Psoas muscle (tissue), 8 donors: ENCODE measurements around the gene FAM187B. TPM values are rescaled to one million over a fixed set of nuclear protein-coding genes. Genes with fewer than 3 reads are reported as not detected.

ENCODE experiments used
- ATAC-seq, 4 donors: fragments of 200-7000 bp; cut with Tn5 transposase; one replicate each; pipeline ENCODE4 v1.9.1; 2020; ENCODE audit warnings: moderate library complexity in 3 of 4, mild to moderate bottlenecking in 2 of 4
- DNase-seq, 2 donors: peaks; one replicate each; pipeline ENCODE4 v3.0.0-alpha.2; 2020
- H3K27ac ChIP-seq: fragments of 200-600 bp; one replicate; pipeline ENCODE4 v1.8.0; 2022
- H3K27me3 ChIP-seq, 3 donors: fragments of 200-600 bp in 1 of 3; one replicate each; pipeline versions ENCODE4 v1.6.1 to v1.8.0; 2013 to 2022; ENCODE audit warnings: low read length in 2 of 3, mild to moderate bottlenecking in 2 of 3, moderate library complexity in 1 of 3; ENCODE audit not compliant: insufficient read depth in 3 of 3
- H3K36me3 ChIP-seq, 2 donors: fragments of 200-600 bp in 1 of 2; one replicate each; pipeline versions ENCODE4 v1.6.1 to v1.8.0; 2013 to 2022; ENCODE audit warnings: low read depth in 1 of 2, mild to moderate bottlenecking in 1 of 2, moderate library complexity in 1 of 2; ENCODE audit not compliant: insufficient read depth in 1 of 2
- H3K4me1 ChIP-seq: fragments of 200-600 bp; one replicate; pipeline ENCODE4 v1.8.0; 2022
- H3K4me3 ChIP-seq: fragments of 200-600 bp; one replicate; pipeline ENCODE4 v1.8.0; 2022; ENCODE audit warnings: mild to moderate bottlenecking
- H3K9me3 ChIP-seq: fragments of 200-600 bp; one replicate; pipeline ENCODE4 v1.8.0; 2022
- CTCF ChIP-seq: fragments of 200-600 bp; IDR thresholded peaks from one replicate; pipeline ENCODE4 v1.8.0; 2022; ENCODE audit warnings: antibody characterized with exemption
- WGBS, 3 donors: extraction: QIAGEN DNeasy Blood & Tissue Kit; methylation state at CpG; one replicate each; pipeline versions ENCODE4 v1.1.6 to v1.1.7; 2013; 5-methylcytosine and 5-hydroxymethylcytosine counted together
- intact Hi-C, 2 donors: fragments of 100-400 bp; cut with DNase I; formaldehyde crosslinking; loops; one replicate each; pipeline versions ENCODE4 v1.11.0 to v1.14.2; 2022
- polyA plus RNA-seq, 3 donors: library from polyadenylated mRNA; stranded (reverse); fragments of 200-250 nt; gene quantifications; one replicate each; pipeline ENCODE4 v1.2.3, GENCODE V29; 2013
- total RNA-seq, 4 donors: library from RNA; stranded (reverse); fragmentation: NEBNext Ultra II Directional in 2 of 4; extraction: Animal tissue kit (Norgen Biotek cat#: 25700) in 2 of 4; gene quantifications; one replicate each; pipeline versions ENCODE4 v1.2.1 to v1.2.4, GENCODE V29; 2021 to 2023
- donor health status: healthy with polysubstance abuse.
- donor health status: DM: no; HTN: no; CAD: no; lungs with moderate emphysema.
- donor health status: Bipolar disorder and iron deficiency.
- donor health status: healthy.
- donor health status: DM: yes; HTN: yes; CAD: no.
- donor health status: DM: no; HTN: no; CAD: no.
- donor health status: DM: no; HTN: no; CAD: no.
- donor health status: DM: yes; HTN: yes; CAD: no.

FAM187B gene
- total and polyA plus RNA-seq, 7 donors = 0.03 TPM; not detected in 6

GRCh38 chr19:35249848-35250711 lies 21.5 kb upstream of the FAM187B start:
- Histone ChIP-seq H3K27me3 (peaks cover 0 to 72% (median 8%) of the 10 kb centered on the region in 3 donors), H3K36me3 (no peaks in the 10 kb centered on the region), H3K4me3 (no peak overlapping the region), H3K4me1 (peaks cover 5% of the 10 kb centered on the region), H3K27ac (no peak overlapping the region), H3K9me3 (no peaks in the 10 kb centered on the region)
- ATAC-seq = no peak
- TF ChIP-seq CTCF = no peak
- no peak for DNase-seq
- WGBS, 3 donors = 74 to 82% (median 79%) methylated on average over 34 of the region's 34 CpGs
- intact Hi-C loops = no loop called here

- DNase-seq = no peak
Observed at GRCh38 chr19:35249146-35249847, 20.8 kb upstream of the FAM187B start.

GRCh38 chr19:35248310-35249145 lies 20.0 kb upstream of the FAM187B start, which contains the start of gene LSR:
Gene LSR, plus strand, starts transcription at chr19:35249002. Its CDS starts 21 bp downstream, at chr19:35249023.
- peak in 1 of 2 donors; percentile 47 for DNase-seq
- H3K9me3 ChIP-seq = no peaks in the 10 kb centered on the region
- 1% methylated on average over 62 to 69 of the region's 69 CpGs for WGBS, 3 donors
- ATAC-seq = peak in 3 of 4 donors; percentile 53 to 68 (median 67)
- intact Hi-C loops = no loop called here
- no peak within 1 kb of the TSS for H3K27ac ChIP-seq
- H3K4me3 ChIP-seq = peak within 1 kb of the TSS; percentile 59
- peaks cover 0 to 73% (median 8%) of the 10 kb centered on the region in 3 donors for H3K27me3 ChIP-seq
- no peak for TF ChIP-seq CTCF
- no peaks in the 10 kb centered on the region for H3K36me3 ChIP-seq
- peaks cover 5% of the 10 kb centered on the region for H3K4me1 ChIP-seq

More at GRCh38 chr19:35249146-35249847, 20.8 kb upstream of the FAM187B start:
- H3K36me3 ChIP-seq = no peaks in the 10 kb centered on the region
- peaks cover 0 to 70% (median 8%) of the 10 kb centered on the region in 3 donors for H3K27me3 ChIP-seq
- H3K27ac ChIP-seq = no peak overlapping the region
- no peak for ATAC-seq
- no peak for TF ChIP-seq CTCF
- intact Hi-C loops = no loop called here
- peak overlapping the region; percentile 59 for H3K4me3 ChIP-seq
- WGBS, 3 donors = 2 to 5% (median 5%) methylated on average over 33 to 39 of the region's 39 CpGs
- no peaks in the 10 kb centered on the region for H3K9me3 ChIP-seq
- peaks cover 5% of the 10 kb centered on the region for H3K4me1 ChIP-seq

GRCh38 chr19:35247526-35248309 lies 19.2 kb upstream of the FAM187B start:
- no peaks in the 10 kb centered on the region for H3K9me3 ChIP-seq
- H3K27ac ChIP-seq = no peak overlapping the region
- peak overlapping the region; percentile 59 for H3K4me3 ChIP-seq
- DNase-seq (peak in 1 of 2 donors; percentile 44), ATAC-seq (peak in 3 of 4 donors; percentile 35 to 69 (median 69))
- peaks cover 5% of the 10 kb centered on the region for H3K4me1 ChIP-seq
- intact Hi-C loops = no loop called here
- peaks cover 0 to 79% (median 8%) of the 10 kb centered on the region in 3 donors for H3K27me3 ChIP-seq
- TF ChIP-seq CTCF = peak; percentile 25
- 1 to 2% (median 2%) methylated on average over 36 to 42 of the region's 42 CpGs for WGBS, 3 donors
- H3K36me3 ChIP-seq = no peaks in the 10 kb centered on the region
